Hematopoietic multipotent progenitor cell treated with erythropoietin and hydrocortisone succinate and interleukin-3 and kit ligand, for 15 days (in vitro differentiated cells): ENCODE data around the gene CYP11A1.

ENCODE experiments used
- DNase-seq: peaks from one replicate; pipeline ENCODE4 v3.0.0-alpha.2; 2015; ENCODE audit warnings: low spot score

The CYP11A1 gene

DNA sequence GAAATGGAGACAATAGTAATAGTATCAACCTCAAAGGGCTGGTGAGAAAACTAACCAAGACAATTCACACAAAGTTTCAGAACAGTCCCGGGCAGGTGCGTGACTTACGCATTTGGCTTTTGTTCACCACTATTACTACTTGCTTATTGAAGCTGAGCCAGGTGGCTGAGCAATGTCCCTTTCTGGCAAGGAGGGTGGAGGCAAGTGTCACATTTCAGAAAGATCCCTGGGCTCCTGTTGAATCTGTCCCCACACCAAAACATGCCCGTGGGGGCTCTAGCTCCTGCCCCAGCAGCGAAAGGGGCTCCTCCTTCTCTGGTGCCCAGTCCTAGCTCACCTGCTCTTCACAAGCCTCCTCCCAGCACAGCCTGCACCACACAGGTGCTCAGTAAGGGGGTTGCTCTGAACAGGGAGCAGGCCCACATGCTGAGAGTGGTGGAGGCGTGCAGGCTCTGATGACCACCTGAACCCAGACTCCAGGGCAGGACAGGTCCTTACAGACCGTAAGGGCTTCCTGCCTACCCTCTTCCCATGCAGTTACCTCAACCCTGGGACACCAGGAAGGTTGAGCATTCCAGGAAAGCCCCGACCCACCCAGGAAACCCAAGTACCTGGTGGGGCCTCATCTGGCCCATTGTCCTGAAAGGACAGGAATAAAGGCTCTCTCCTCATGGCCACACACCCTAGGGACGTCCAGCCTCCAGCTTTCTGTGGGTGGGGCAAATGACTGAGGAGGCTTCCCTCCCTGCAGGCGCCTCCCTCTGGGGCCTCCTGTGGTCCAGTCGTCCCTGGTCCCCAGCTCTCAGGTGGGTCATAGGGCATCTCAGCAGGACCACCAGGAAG, 33.7 kb upstream of the CYP11A1 start:
- no peak for DNase-seq

DNA sequence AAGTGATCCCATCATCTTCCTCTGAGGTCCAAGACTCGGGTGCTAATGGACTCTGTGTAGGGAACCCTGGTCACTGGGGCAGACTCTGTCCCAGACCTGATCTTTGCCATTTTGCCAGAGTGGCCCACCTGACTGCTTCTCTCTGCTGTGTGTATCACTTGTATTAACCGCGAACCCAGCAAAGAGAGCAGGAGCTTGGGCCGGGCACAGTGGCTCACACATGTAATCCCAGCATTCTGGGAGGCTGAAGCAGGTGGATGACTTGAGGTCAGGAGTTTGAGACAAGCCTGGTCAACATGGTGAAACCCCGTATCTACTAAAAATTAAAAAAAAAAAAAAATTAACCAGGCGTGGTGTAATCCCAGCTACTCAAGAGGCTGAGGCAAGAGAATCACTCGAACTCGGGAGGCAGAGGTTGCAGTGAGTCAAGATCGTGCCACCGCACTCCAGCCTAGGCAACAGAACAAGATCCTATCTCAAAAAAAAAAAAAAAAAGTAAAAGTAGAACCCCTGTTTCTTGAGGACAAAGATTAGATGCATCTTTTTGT, 32.9 kb upstream of the CYP11A1 start:
- DNase-seq, result no peak

DNA sequence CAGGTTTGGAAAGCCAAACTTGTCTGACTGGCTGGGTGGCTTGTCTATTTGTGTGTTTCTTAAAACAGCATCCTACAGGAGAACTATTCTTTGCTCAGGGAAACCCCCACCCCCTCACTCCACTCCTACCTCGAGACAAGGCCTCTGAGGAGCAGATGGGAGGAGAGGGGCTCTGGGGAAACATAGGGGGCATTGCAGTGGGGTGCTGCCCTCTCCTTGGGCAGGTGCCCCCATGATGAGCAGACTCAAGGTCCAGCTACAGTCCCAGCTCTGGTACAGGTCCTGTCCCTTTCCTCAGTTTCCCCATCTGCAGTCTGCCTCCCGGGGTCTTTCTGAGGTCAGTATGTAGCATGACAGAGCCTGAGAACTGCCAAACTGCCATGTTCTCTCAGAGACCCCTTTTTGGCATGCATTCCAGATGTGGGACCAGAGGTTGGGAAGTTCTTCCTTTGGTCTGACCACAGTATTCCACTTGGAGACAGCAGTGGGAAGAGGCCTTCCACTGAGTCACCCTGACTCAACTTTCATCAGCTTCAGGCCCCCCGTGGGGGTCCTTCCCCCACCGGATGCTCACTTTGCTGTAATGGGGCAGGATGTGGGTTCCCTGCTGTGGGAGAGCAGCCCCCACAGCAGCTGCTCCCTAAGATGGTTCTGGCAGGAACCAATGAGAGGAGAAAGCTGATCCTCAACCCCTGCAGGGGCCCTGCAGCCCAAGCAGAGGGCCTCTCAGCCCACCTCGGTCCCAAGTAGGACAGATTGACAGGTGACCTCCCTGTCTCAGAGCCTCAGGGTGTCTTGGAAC, 32.3 kb upstream of the CYP11A1 start:
- DNase-seq, result no peak

DNA sequence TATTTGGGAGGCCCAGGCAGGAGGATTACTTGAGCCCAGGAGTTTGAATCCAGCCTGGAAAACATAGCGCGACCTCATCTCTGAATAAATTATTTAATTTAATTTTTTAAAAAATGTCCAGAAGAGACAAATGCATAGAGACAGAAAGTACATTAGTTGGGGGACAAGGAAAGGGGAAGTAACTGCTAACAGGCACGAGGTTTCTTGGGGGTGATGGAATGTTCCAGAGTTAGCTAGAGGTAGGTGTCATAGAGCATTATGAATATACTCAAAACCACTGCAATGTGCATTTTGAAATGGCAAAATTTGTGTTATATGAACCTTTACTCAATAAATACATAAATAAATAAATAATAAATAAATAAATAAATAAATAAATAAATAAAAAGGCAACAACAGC, 31.7 kb upstream of the CYP11A1 start:
- no peak for DNase-seq

DNA sequence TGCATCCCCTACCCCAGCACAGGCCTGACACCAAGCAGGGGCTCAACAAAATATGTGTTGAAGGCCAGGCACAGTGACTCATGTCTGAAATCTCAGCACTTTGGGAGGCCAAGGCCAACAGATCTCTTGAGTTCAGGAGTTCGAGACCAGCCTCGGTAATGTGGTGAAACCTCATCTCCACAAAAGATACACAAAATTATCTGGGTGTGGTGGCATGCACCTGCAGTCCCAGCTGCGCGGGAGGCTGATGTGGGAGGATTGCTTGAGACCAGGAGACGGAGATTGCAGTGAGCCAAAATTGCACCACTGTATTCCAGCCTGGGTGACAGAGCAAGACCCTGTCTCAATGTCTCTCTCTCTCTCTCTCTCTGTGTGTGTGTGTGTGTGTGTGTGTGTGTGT, 30.7 kb upstream of the CYP11A1 start:
- DNase-seq, result no peak

DNA sequence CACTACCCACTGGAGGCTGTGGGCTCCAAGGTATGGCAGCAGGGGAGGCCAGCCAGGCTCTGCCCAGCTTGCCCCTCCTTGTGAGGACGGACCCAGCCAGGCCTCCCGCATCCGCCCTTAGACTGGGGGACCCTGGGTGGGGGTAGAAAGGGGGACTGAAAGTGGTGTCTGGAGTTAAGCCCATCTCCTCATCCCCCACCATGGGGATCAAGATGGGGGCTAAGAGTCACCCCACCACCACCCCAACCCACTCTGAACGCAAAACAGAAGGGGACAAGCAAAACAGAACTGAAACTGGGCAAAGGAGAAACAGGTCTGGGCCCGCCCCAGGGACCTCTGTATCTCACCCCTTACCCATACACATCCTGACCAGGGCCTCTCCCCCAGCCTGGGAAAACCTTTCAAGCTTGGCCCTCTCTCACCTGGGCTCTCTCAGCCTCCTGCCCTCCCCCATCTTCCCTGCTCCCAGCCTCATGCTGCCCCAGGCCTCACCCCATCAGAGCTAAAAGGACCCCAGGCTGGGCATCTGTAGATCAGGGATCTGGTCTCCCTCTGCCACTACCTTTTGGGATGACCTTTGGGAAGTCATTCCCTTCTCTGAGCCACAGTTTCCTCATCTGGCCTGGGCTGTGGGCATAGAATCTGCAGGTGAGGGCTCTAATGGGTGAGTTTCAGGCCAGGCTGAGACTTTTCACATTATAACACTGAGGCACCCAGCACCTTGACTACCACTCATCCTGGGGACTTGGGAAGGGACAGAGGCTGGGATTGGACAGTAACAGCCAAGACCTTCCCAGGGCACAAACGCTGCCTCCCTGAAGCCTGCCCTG, 30.0 kb upstream of the CYP11A1 start:
- DNase-seq, result no peak

GRCh38 chr15:74396445-74397238, 29.2 kb upstream of the CYP11A1 start:
- no peak for DNase-seq

DNA sequence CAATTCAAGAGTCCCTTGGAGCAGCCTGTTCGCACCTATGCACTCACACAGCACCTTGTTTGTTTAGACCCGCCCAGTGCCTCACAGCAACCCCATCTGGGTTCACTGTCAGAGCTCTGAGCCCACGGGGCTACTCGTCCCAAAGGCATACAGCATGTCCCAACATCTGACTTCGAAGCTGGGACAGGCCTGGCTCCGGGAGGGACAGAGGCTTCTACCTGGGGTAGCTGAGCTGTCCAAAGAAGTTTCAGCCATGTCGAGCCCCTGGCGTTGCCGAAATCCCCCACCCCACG, 28.6 kb upstream of the CYP11A1 start:
- DNase-seq, result no peak

GRCh38 chr15:74395319-74396145, 28.1 kb upstream of the CYP11A1 start:
- no peak for DNase-seq

DNA sequence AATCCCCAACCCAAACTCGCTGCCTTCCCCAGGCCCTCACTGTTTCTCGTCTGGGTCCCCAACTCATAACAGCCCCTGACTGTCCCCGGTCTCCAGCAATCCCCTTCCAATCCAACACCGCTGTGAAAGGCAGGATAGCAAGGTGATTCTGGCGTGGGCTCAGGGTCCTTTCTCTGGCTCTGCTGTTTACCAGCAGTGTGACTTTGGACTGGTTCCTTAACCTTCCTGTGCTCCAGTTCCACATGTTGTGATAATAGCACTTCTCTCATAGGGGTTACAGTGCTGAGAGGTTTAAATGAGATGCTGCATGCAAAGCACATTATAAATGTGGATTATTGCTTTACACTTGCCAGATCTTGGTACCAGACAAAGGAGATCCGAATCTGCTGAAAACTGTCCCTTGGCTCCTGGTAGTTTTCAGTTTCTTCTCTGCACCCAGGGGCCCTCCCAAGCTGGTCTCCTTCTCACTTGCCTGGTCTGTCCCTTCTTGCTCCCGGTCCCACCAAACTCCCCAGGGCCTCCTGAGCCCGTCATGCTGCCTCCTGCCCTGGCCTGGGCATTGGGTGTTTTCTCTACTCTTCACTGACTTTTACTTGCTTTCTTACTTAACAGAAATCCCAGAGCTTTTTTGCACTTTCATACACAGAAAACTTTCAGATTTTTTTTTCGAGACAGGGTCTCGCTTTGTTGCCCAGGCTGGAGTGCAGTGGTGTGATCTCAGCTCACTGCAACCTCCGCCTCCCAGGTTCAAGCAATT, 26.8 kb upstream of the CYP11A1 start:
- DNase-seq, result no peak

DNA sequence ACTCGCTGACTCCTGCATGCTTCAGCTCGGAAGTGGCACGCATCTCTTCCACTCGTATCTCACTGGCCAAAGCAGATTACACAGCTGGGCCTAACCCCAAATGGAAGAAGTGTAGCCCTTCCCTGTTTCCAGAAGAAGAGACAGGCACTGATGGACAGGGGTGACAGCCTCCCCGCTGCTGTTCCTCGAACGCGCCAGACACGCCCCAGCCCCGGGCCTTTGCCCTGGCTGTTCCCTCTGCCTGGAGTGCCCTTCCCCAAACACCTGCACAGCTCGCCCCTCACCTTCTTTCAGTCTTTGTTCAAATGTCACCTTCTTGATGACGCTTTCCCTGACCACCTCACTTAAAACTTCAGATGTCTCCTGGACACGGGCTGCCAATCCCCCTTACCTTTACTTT, 26.0 kb upstream of the CYP11A1 start:
- no peak for DNase-seq

DNA sequence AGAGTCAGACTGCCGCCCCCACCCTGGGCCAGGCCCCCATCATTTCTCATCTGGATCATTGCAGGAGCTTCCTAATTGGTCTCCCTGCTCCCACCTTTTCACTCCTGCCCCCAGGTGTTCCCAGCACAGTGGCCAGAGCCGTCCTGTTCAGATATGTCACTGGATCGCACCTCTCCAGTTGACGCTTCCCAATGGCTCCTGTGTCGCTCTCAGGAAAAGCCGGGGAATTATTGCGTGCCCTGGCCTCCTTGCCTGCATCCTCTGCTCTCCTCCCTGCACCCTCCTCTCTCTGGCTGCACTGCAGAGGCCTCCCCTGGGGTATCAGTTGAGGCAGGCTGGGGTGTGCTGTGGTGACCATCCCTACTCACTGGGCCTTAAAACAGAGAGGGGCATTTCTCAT, 25.5 kb upstream of the CYP11A1 start:
- no peak for DNase-seq

DNA sequence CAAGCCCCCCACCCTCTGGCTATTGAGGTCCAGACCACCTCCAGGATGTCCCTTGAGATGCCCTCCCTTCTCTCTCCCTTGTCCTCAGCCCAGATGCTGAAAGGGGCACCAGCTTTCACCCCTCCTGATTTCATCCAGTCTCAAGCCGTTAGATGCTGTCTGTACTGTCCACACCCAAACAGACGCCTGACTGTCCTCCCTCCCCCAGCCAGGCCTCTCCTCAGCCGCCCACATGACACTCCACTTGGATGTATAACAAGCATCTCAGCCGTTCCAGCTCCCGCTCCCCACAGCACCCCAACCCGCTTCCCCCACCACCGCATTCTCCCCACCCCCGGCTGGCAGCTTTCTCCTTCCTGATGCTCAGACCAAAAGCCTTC, 25.0 kb upstream of the CYP11A1 start:
- DNase-seq, result peak; percentile 66

GRCh38 chr15:74391582-74392450, 24.4 kb upstream of the CYP11A1 start:
- no peak for DNase-seq

GRCh38 chr15:74390647-74391288, 23.3 kb upstream of the CYP11A1 start:
- DNase-seq, result peak; percentile 54

GRCh38 chr15:74390049-74390646, 22.7 kb upstream of the CYP11A1 start:
- peak; percentile 26 for DNase-seq

DNA sequence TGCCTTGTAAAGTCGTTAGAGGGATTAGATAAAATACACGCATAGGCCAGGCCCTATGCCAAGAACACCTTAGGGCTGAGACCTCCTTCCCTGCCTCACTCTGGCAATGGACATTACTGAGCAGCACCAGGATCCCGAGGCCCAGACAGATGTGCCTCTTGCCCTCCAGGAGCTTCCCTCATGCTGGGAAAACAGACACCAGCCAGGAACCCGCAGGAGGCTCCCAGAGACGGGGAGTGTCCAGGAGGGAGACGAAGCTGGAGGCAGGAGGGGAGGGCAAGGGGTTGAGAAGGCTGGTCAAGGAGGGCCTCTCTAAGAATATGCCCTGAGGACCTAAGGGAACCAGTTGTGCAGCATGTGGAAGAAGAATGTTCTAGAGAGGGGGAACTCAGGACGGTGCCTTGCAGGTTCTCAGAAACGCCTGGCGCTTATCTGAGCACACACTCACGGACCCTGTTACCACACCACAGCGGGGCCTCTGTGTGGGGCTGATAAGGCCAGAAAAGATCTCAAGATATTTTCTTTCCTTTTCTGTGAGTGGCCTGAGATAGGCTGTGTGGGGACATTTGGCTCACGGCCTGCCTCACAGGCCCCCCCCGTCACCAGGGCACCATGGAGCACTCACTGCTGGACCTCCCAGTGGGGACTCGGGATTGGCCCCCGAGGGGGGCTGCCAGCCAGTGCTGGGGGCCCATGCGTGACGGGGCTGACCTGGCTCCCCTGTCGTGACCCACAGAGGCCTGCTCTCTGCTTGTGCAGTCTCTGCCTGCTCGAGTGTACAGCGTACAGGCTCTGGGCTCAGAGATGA, 22.0 kb upstream of the CYP11A1 start:
- DNase-seq, result peak; percentile 95
